ENCODE data around the gene UNC13A.

- TF ChIP-seq POLR2A (IDR thresholded peaks at IDR 0.05): no peak
- no peak for TF ChIP-seq CTCF (IDR thresholded peaks at IDR 0.05)
- TF ChIP-seq EP300 (IDR thresholded peaks at IDR 0.05): no peak
Measured at GRCh38 chr19:17695198-17695597, 7.0 kb upstream of the UNC13A start.

Data from gastroesophageal sphincter (tissue), 3 donors.